ENCODE measurements around the gene EXOSC2. TPM values are rescaled to one million over a fixed set of nuclear protein-coding genes. Genes with fewer than 3 reads are reported as not detected.

EXOSC2 gene
- total and polyA plus RNA-seq, 4 donors, result 9.5 to 20.2 (median 17.8) TPM

- DNase-seq, result no peak
- H3K9me3 ChIP-seq (ENCODE audit: control insufficient read depth, low read length), result no peaks in the 10 kb centered on the region
- no peaks in the 10 kb centered on the region for H3K36me3 ChIP-seq (ENCODE audit: control insufficient read depth in 1 of 2, insufficient read depth in 2 of 2, low read length in 1 of 2)
- H3K4me1 ChIP-seq (ENCODE audit: control insufficient read depth in 1 of 2, insufficient read depth in 2 of 2, low read length in 2 of 2), result no peaks in the 10 kb centered on the region
- no peaks in the 10 kb centered on the region for H3K27me3 ChIP-seq (ENCODE audit: control insufficient read depth in 1 of 2, insufficient read depth in 2 of 2, low read length in 1 of 2)
- intact Hi-C loops (cut with DNase I), result no loop called here
- H3K4me3 ChIP-seq (ENCODE audit: low read length in 2 of 2), result no peak overlapping the region
- H3K27ac ChIP-seq (ENCODE audit: low read depth in 1 of 2, low read length in 2 of 2), result no peak overlapping the region
- WGBS, 2 donors, result 4% methylated on average over 61 of the region's 61 CpGs
- no peak for ATAC-seq (ENCODE audit: low FRiP score)
These were observed 27.9 kb upstream of the EXOSC2 start for GRCh38 chr9:130665431-130666392.

GRCh38 chr9:130666393-130667119 lies 27.0 kb upstream of the EXOSC2 start:
- DNase-seq (no peak), ATAC-seq (ENCODE audit: low FRiP score) (no peak)
- Histone ChIP-seq H3K27ac (ENCODE audit: low read depth in 1 of 2, low read length in 2 of 2) (no peak overlapping the region), H3K36me3 (ENCODE audit: control insufficient read depth in 1 of 2, insufficient read depth in 2 of 2, low read length in 1 of 2) (no peaks in the 10 kb centered on the region), H3K4me1 (ENCODE audit: control insufficient read depth in 1 of 2, insufficient read depth in 2 of 2, low read length in 2 of 2) (no peaks in the 10 kb centered on the region), H3K27me3 (ENCODE audit: control insufficient read depth in 1 of 2, insufficient read depth in 2 of 2, low read length in 1 of 2) (no peaks in the 10 kb centered on the region), H3K9me3 (ENCODE audit: control insufficient read depth, low read length) (no peaks in the 10 kb centered on the region), H3K4me3 (ENCODE audit: low read length in 2 of 2) (no peak overlapping the region)
- 12% methylated on average over 52 to 60 of the region's 60 CpGs for WGBS, 2 donors
- intact Hi-C loops (cut with DNase I), result no loop called here

GRCh38 chr9:130667120-130667435 lies 26.5 kb upstream of the EXOSC2 start:
- H3K4me3 ChIP-seq (ENCODE audit: low read length in 2 of 2), result no peak overlapping the region
- H3K36me3 ChIP-seq (ENCODE audit: control insufficient read depth in 1 of 2, insufficient read depth in 2 of 2, low read length in 1 of 2), result no peaks in the 10 kb centered on the region
- H3K9me3 ChIP-seq (ENCODE audit: control insufficient read depth, low read length), result no peaks in the 10 kb centered on the region
- H3K27me3 ChIP-seq (ENCODE audit: control insufficient read depth in 1 of 2, insufficient read depth in 2 of 2, low read length in 1 of 2), result no peaks in the 10 kb centered on the region
- 82 to 84% methylated on average over 4 of the region's 4 CpGs for WGBS, 2 donors
- ATAC-seq (ENCODE audit: low FRiP score) (no peak), DNase-seq (no peak)
- H3K27ac ChIP-seq (ENCODE audit: low read depth in 1 of 2, low read length in 2 of 2), result no peak overlapping the region
- intact Hi-C loops (cut with DNase I), result no loop called here
- H3K4me1 ChIP-seq (ENCODE audit: control insufficient read depth in 1 of 2, insufficient read depth in 2 of 2, low read length in 2 of 2), result no peaks in the 10 kb centered on the region

- Histone ChIP-seq H3K4me1 (ENCODE audit: control insufficient read depth in 1 of 2, insufficient read depth in 2 of 2, low read length in 2 of 2) (no peaks in the 10 kb centered on the region), H3K36me3 (ENCODE audit: control insufficient read depth in 1 of 2, insufficient read depth in 2 of 2, low read length in 1 of 2) (no peaks in the 10 kb centered on the region), H3K27me3 (ENCODE audit: control insufficient read depth in 1 of 2, insufficient read depth in 2 of 2, low read length in 1 of 2) (no peaks in the 10 kb centered on the region), H3K27ac (ENCODE audit: low read depth in 1 of 2, low read length in 2 of 2) (no peak overlapping the region), H3K9me3 (ENCODE audit: control insufficient read depth, low read length) (no peaks in the 10 kb centered on the region), H3K4me3 (ENCODE audit: low read length in 2 of 2) (no peak overlapping the region)
- ATAC-seq (ENCODE audit: low FRiP score) (no peak), DNase-seq (no peak)
- WGBS, 2 donors, result 91 to 95% methylated on average over 13 of the region's 13 CpGs
- intact Hi-C loops (cut with DNase I), result no loop called here
These were observed 25.4 kb upstream of the EXOSC2 start for GRCh38 chr9:130668196-130668595.

- Histone ChIP-seq H3K4me3 (ENCODE audit: low read length in 2 of 2) (no peak overlapping the region), H3K27me3 (ENCODE audit: control insufficient read depth in 1 of 2, insufficient read depth in 2 of 2, low read length in 1 of 2) (no peaks in the 10 kb centered on the region), H3K9me3 (ENCODE audit: control insufficient read depth, low read length) (no peaks in the 10 kb centered on the region), H3K36me3 (ENCODE audit: control insufficient read depth in 1 of 2, insufficient read depth in 2 of 2, low read length in 1 of 2) (no peaks in the 10 kb centered on the region), H3K27ac (ENCODE audit: low read depth in 1 of 2, low read length in 2 of 2) (no peak overlapping the region), H3K4me1 (ENCODE audit: control insufficient read depth in 1 of 2, insufficient read depth in 2 of 2, low read length in 2 of 2) (no peaks in the 10 kb centered on the region)
- DNase-seq, result no peak
- intact Hi-C loops (cut with DNase I), result no loop called here
- ATAC-seq (ENCODE audit: low FRiP score), result no peak
- WGBS, 2 donors, result 73% methylated on average over 12 of the region's 12 CpGs
These were observed 24.9 kb upstream of the EXOSC2 start for GRCh38 chr9:130668659-130669058.

GRCh38 chr9:130669965-130670364 lies 23.6 kb upstream of the EXOSC2 start:
- no peak overlapping the region for H3K27ac ChIP-seq (ENCODE audit: low read depth in 1 of 2, low read length in 2 of 2)
- H3K4me1 ChIP-seq (ENCODE audit: control insufficient read depth in 1 of 2, insufficient read depth in 2 of 2, low read length in 2 of 2), result no peaks in the 10 kb centered on the region
- no peak overlapping the region for H3K4me3 ChIP-seq (ENCODE audit: low read length in 2 of 2)
- no peaks in the 10 kb centered on the region for H3K36me3 ChIP-seq (ENCODE audit: control insufficient read depth in 1 of 2, insufficient read depth in 2 of 2, low read length in 1 of 2)
- H3K9me3 ChIP-seq (ENCODE audit: control insufficient read depth, low read length), result no peaks in the 10 kb centered on the region
- H3K27me3 ChIP-seq (ENCODE audit: control insufficient read depth in 1 of 2, insufficient read depth in 2 of 2, low read length in 1 of 2), result no peaks in the 10 kb centered on the region
- WGBS, 2 donors, result 89 to 93% methylated on average over 4 of the region's 4 CpGs
- intact Hi-C loops (cut with DNase I), result no loop called here
- DNase-seq, result no peak
- ATAC-seq (ENCODE audit: low FRiP score), result no peak

GRCh38 chr9:130670644-130671043 lies 22.9 kb upstream of the EXOSC2 start:
- H3K36me3 ChIP-seq (ENCODE audit: control insufficient read depth in 1 of 2, insufficient read depth in 2 of 2, low read length in 1 of 2), result no peaks in the 10 kb centered on the region
- no peak overlapping the region for H3K27ac ChIP-seq (ENCODE audit: low read depth in 1 of 2, low read length in 2 of 2)
- intact Hi-C loops (cut with DNase I), result no loop called here
- ATAC-seq (ENCODE audit: low FRiP score) (no peak), DNase-seq (no peak)
- H3K9me3 ChIP-seq (ENCODE audit: control insufficient read depth, low read length), result no peaks in the 10 kb centered on the region
- no peak overlapping the region for H3K4me3 ChIP-seq (ENCODE audit: low read length in 2 of 2)
- WGBS, 2 donors, result 90 to 92% methylated on average over 6 of the region's 6 CpGs
- H3K4me1 ChIP-seq (ENCODE audit: control insufficient read depth in 1 of 2, insufficient read depth in 2 of 2, low read length in 2 of 2), result no peaks in the 10 kb centered on the region
- H3K27me3 ChIP-seq (ENCODE audit: control insufficient read depth in 1 of 2, insufficient read depth in 2 of 2, low read length in 1 of 2), result no peaks in the 10 kb centered on the region

GRCh38 chr9:130672466-130672865 lies 21.1 kb upstream of the EXOSC2 start:
- no peak for ATAC-seq (ENCODE audit: low FRiP score)
- H3K9me3 ChIP-seq (ENCODE audit: control insufficient read depth, low read length), result no peaks in the 10 kb centered on the region
- no peak overlapping the region for H3K27ac ChIP-seq (ENCODE audit: low read depth in 1 of 2, low read length in 2 of 2)
- 93% methylated on average over 8 of the region's 8 CpGs for WGBS, 2 donors
- H3K4me3 ChIP-seq (ENCODE audit: low read length in 2 of 2), result no peak overlapping the region
- intact Hi-C loops (cut with DNase I), result no loop called here
- no peaks in the 10 kb centered on the region for H3K27me3 ChIP-seq (ENCODE audit: control insufficient read depth in 1 of 2, insufficient read depth in 2 of 2, low read length in 1 of 2)
- H3K36me3 ChIP-seq (ENCODE audit: control insufficient read depth in 1 of 2, insufficient read depth in 2 of 2, low read length in 1 of 2), result no peaks in the 10 kb centered on the region
- no peak for DNase-seq
- no peaks in the 10 kb centered on the region for H3K4me1 ChIP-seq (ENCODE audit: control insufficient read depth in 1 of 2, insufficient read depth in 2 of 2, low read length in 2 of 2)
